GM23248 (cell line): ENCODE data around the gene CACNA1E. TPM values are rescaled to one million over a fixed set of nuclear protein-coding genes. Genes with fewer than 3 reads are reported as not detected.

ENCODE experiments used
- DNase-seq: peaks from one replicate; pipeline ENCODE4 v3.0.0-alpha.2; 2015
- H2AFZ ChIP-seq: fragments of 200-600 bp; sonication (generic); 2 replicates; pipeline ENCODE4 v1.6.1; 2016; ENCODE audit warnings: antibody characterized with exemption
- H3F3A ChIP-seq: fragments of 200-600 bp; sonication (generic); 2 replicates; pipeline ENCODE4 v1.6.1; 2016; ENCODE audit warnings: mild to moderate bottlenecking, antibody characterized with exemption, mixed run types; ENCODE audit not compliant: insufficient read depth
- H3K27ac ChIP-seq: fragments of 200-600 bp; sonication (generic); 2 replicates; pipeline ENCODE4 v1.5.1; 2016; ENCODE audit warnings: mild to moderate bottlenecking
- H3K27me3 ChIP-seq: fragments of 200-600 bp; sonication (generic); replicated peaks from 2 replicates; pipeline ENCODE4 v1.6.1; 2016; ENCODE audit warnings: mild to moderate bottlenecking; ENCODE audit not compliant: insufficient read depth
- H3K36me3 ChIP-seq: fragments of 200-600 bp; sonication (generic); 2 replicates; pipeline ENCODE4 v1.6.1; 2016; ENCODE audit warnings: low read depth, mild to moderate bottlenecking
- H3K4me1 ChIP-seq: fragments of 200-600 bp; sonication (generic); 2 replicates; pipeline ENCODE4 v1.6.1; 2016; ENCODE audit warnings: mild to moderate bottlenecking; ENCODE audit not compliant: insufficient read depth
- H3K4me2 ChIP-seq: fragments of 200-600 bp; sonication (generic); one replicate; pipeline ENCODE4 v1.6.1; 2016; ENCODE audit warnings: mild to moderate bottlenecking; ENCODE audit not compliant: unreplicated experiment
- H3K4me3 ChIP-seq: fragments of 200-600 bp; sonication (generic); 2 replicates; pipeline ENCODE4 v1.5.1; 2016; ENCODE audit warnings: mild to moderate bottlenecking
- H3K79me2 ChIP-seq: fragments of 200-600 bp; sonication (generic); 2 replicates; pipeline ENCODE4 v1.6.1; 2016; ENCODE audit warnings: mild to moderate bottlenecking; ENCODE audit not compliant: insufficient read depth
- H3K9ac ChIP-seq: fragments of 200-600 bp; sonication (generic); 2 replicates; pipeline ENCODE4 v1.6.1; 2016; ENCODE audit warnings: mild to moderate bottlenecking
- H3K9me2 ChIP-seq: fragments of 200-600 bp; sonication (generic); 2 replicates; pipeline ENCODE4 v1.6.1; 2016; ENCODE audit warnings: mixed run types, mild to moderate bottlenecking, moderate library complexity; ENCODE audit not compliant: insufficient read depth
- H3K9me3 ChIP-seq: fragments of 200-600 bp; sonication (generic); one replicate; pipeline ENCODE4 v1.6.1; 2017; ENCODE audit warnings: low read depth
- H4K20me1 ChIP-seq: fragments of 200-600 bp; sonication (generic); 2 replicates; pipeline ENCODE4 v1.6.0; 2016; ENCODE audit not compliant: insufficient read depth
- EZH2 ChIP-seq: fragments of 200-600 bp; sonication (generic); IDR thresholded peaks from 2 replicates; pipeline ENCODE4 v1.6.1; 2018; ENCODE audit warnings: antibody characterized with exemption, mild to moderate bottlenecking; ENCODE audit not compliant: insufficient read depth, poor library complexity, severe bottlenecking
- EZH2phosphoT487 ChIP-seq: fragments of 200-600 bp; sonication (generic); IDR thresholded peaks from 2 replicates; pipeline ENCODE4 v1.6.1; 2018; ENCODE audit warnings: antibody characterized with exemption, moderate library complexity, mild to moderate bottlenecking, low read depth; ENCODE audit not compliant: insufficient read depth
- WGBS, 2 experiments: methylation state at CpG; one replicate each; pipeline ENCODE4 v1.1.6; 2015 to 2017; ENCODE audit warnings: low lambda C conversion rate in 2 of 2, low coverage in 1 of 2; ENCODE audit errors: missing lambda C conversion rate in 2 of 2; 5-methylcytosine and 5-hydroxymethylcytosine counted together
- in situ Hi-C: fragments of 300-500 bp; cut with MboI; formaldehyde crosslinking; loops from 2 replicates; pipeline ENCODE4 v1.15.0; 2020
- polyA plus RNA-seq: library from polyadenylated mRNA; unstranded; fragments of >200 nt; fragmentation: Nextera tagmentation; extraction: Ambion mirVana; gene quantifications from 2 replicates; pipeline ENCODE4 v1.2.1, GENCODE V29; 2016
- total RNA-seq: library from RNA; depleted of rRNA; stranded (reverse); fragments of >200 nt; shearing (Covaris generic); gene quantifications from 2 replicates; pipeline ENCODE4 v1.2.3, GENCODE V29; 2014

Gene CACNA1E
- total and polyA plus RNA-seq, 2 experiments from 2014 or later = not detected

DNA sequence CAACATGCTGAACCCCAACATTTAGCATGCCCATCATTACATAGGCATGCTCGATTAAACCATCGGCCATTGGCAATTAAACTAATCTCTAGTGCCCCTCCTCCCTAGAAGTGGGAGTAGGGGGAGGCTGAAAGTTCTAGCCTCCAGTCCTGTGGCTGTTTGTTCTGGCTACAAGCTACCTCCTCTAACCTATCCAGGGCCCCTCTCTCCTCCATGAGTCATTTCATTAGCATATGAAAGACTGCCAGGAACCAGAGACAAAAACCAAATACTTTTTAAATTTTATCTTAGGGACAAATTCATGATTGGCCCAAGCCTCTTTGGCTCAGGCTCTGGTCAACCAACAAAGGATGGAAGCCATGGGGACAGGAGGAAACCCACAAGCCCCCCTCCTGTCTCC, 231.1 kb downstream of the CACNA1E start:
- Histone ChIP-seq H4K20me1 (no peaks in the 10 kb centered on the region), H3K79me2 (no peaks in the 10 kb centered on the region), H3K4me3 (no peak overlapping the region), H3K36me3 (no peaks in the 10 kb centered on the region), H2AFZ (no peak overlapping the region), H3K4me1 (no peaks in the 10 kb centered on the region), H3F3A (no peaks in the 10 kb centered on the region), H3K4me2 (no peak overlapping the region), H3K27me3 (no peaks in the 10 kb centered on the region), H3K9me3 (no peaks in the 10 kb centered on the region), H3K9me2 (no peaks in the 10 kb centered on the region), H3K27ac (no peak overlapping the region), H3K9ac (no peak overlapping the region)
- TF ChIP-seq EZH2 (no peak), EZH2phosphoT487 (no peak)
- WGBS, 2 experiments = 46 to 55% methylated on average over 2 of the region's 2 CpGs
- in situ Hi-C loops = no loop called here
- DNase-seq = peak; percentile 5

DNA sequence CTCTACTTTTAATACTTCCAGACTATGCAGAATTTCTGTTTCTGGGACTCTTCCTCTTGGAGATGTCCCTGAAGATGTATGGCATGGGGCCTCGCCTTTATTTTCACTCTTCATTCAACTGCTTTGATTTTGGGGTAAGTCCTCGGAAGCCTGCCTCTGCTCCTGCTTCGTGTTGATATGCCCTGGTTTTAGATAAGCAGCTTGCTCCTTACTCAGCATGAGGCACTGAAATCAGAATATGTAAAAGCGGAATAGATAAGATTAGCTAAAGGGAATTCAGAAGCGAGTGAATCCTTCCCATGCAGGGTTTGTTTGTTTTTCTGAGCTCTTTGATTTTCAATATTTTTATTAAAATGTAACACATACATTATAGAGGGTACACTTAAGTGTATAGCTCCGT, 234.7 kb downstream of the CACNA1E start:
- H3K27me3 ChIP-seq = no peaks in the 10 kb centered on the region
- H2AFZ ChIP-seq = no peak overlapping the region
- no peaks in the 10 kb centered on the region for H3K79me2 ChIP-seq
- no peak overlapping the region for H3K9ac ChIP-seq
- 8 to 12% methylated on average over 6 of the region's 6 CpGs for WGBS, 2 experiments
- DNase-seq = no peak
- no peaks in the 10 kb centered on the region for H3F3A ChIP-seq
- no peaks in the 10 kb centered on the region for H3K9me3 ChIP-seq
- no peak overlapping the region for H3K27ac ChIP-seq
- no peak overlapping the region for H3K4me2 ChIP-seq
- no peaks in the 10 kb centered on the region for H3K4me1 ChIP-seq
- H3K4me3 ChIP-seq = no peak overlapping the region
- H3K9me2 ChIP-seq = no peaks in the 10 kb centered on the region
- no peaks in the 10 kb centered on the region for H3K36me3 ChIP-seq
- H4K20me1 ChIP-seq = no peaks in the 10 kb centered on the region
- TF ChIP-seq EZH2phosphoT487 = no peak
- no peak for TF ChIP-seq EZH2
- in situ Hi-C loops = no loop called here

DNA sequence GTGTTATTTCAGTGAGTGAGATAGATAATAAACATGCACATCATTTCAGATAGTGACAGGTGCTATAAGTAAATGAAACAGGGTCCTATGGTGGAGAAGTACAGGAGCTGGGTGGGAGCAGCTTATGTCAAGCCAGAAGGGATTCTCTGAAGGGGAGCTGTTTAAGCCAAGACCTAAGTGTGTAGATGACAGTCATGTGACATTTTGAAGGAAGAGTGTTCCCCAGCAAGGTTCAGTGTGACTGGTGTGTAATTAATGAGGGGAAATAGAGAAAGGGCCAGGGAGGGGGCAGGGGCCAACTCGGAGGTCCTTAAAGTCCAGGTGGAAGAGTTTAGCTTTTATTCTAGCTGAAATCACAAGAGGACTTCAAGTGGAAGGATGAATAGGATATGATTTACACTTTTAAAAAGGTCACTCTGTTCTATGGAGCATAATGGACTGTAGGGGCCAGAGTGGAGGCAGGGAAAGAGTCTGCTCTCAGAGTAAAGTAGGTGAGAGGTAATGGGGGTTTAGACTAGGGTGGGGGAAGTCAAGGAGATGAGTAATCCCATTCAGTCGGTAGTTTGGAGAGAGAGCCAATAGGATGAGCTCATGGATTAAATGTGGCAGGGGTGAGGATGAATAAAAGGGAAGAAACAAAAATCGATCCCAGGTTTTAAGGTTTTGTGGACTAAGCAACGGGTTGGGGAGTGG, 243.1 kb downstream of the CACNA1E start:
- no peak overlapping the region for H3K4me3 ChIP-seq
- in situ Hi-C loops = no loop called here

DNA sequence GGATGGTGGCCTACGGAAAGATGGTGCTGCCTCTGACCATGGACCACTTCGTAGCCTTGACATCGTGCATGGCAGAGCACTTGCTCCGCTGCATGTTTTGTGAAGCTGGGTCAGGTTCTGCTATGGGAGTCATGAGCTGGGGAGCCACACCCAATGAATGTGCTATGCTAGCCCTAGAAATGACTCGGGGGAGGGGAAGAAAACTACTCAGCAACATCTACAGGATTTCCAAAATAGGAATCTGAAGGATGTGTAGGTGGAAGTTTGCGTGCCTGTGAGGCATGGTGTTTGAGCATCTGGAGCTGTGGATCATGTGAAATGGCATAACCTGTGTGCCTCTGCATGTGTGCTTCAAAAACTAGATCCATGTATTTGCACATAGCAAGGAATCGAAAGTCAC, 247.3 kb downstream of the CACNA1E start:
- H3K27me3 ChIP-seq = no peaks in the 10 kb centered on the region
- H3F3A ChIP-seq = no peaks in the 10 kb centered on the region
- in situ Hi-C loops = no loop called here
- no peaks in the 10 kb centered on the region for H3K36me3 ChIP-seq
- no peaks in the 10 kb centered on the region for H3K79me2 ChIP-seq
- no peak for DNase-seq
- H3K4me3 ChIP-seq = no peak overlapping the region
- WGBS, 2 experiments = 33 to 45% methylated on average over 7 of the region's 7 CpGs
- no peak overlapping the region for H2AFZ ChIP-seq
- H4K20me1 ChIP-seq = no peaks in the 10 kb centered on the region
- H3K4me1 ChIP-seq = no peaks in the 10 kb centered on the region
- H3K9ac ChIP-seq = no peak overlapping the region
- no peak overlapping the region for H3K27ac ChIP-seq
- no peak overlapping the region for H3K4me2 ChIP-seq
- no peaks in the 10 kb centered on the region for H3K9me2 ChIP-seq
- no peaks in the 10 kb centered on the region for H3K9me3 ChIP-seq
- TF ChIP-seq EZH2phosphoT487 = no peak
- no peak for TF ChIP-seq EZH2

More for the DNA sequence above, 243.1 kb downstream of the CACNA1E start:
- Histone ChIP-seq H3K27ac (no peak overlapping the region), H2AFZ (no peak overlapping the region), H3K9ac (no peak overlapping the region), H3K9me2 (no peaks in the 10 kb centered on the region), H3K36me3 (no peaks in the 10 kb centered on the region), H4K20me1 (no peaks in the 10 kb centered on the region), H3K27me3 (no peaks in the 10 kb centered on the region), H3K9me3 (no peaks in the 10 kb centered on the region), H3K4me1 (no peaks in the 10 kb centered on the region), H3K4me2 (no peak overlapping the region), H3K79me2 (no peaks in the 10 kb centered on the region), H3F3A (no peaks in the 10 kb centered on the region)
- no peak for TF ChIP-seq EZH2phosphoT487
- TF ChIP-seq EZH2 = no peak
- 7% methylated on average over 4 of the region's 4 CpGs for WGBS, 2 experiments
- DNase-seq = no peak
